Esophagus muscularis mucosa (tissue), 4 donors: ENCODE data around the gene NADSYN1. TPM values are rescaled to one million over a fixed set of nuclear protein-coding genes. Genes with fewer than 3 reads are reported as not detected.

ENCODE experiments used
- DNase-seq: peaks from one replicate; pipeline ENCODE4 v3.0.0-alpha.2; 2017; ENCODE audit errors: extremely low spot score
- H3K27ac ChIP-seq, 4 donors: fragments of 200-600 bp; sonication (generic); replicated peaks in 1 of 4; 1 replicate in 3 of 4; 2 replicates in 1 of 4; pipeline ENCODE4 v1.5.1; 2016 to 2019; ENCODE audit warnings: mild to moderate bottlenecking in 1 of 4
- H3K27me3 ChIP-seq, 4 donors: fragments of 200-600 bp; sonication (generic); one replicate each; pipeline versions ENCODE4 v1.5.1 to v1.6.0; 2016 to 2019
- H3K36me3 ChIP-seq, 4 donors: fragments of 200-600 bp; sonication (generic); one replicate each; pipeline ENCODE4 v1.5.1; 2016 to 2019
- H3K4me1 ChIP-seq, 4 donors: fragments of 200-600 bp; sonication (generic); one replicate each; pipeline ENCODE4 v1.5.1; 2016 to 2019
- H3K4me3 ChIP-seq, 4 donors: fragments of 200-600 bp; sonication (generic); 1 replicate in 2 of 4; 2 replicates in 2 of 4; pipeline ENCODE4 v1.5.1; 2016 to 2019; ENCODE audit warnings: mild to moderate bottlenecking in 4 of 4, moderate library complexity in 1 of 4
- H3K9me3 ChIP-seq, 4 donors: fragments of 200-600 bp; sonication (generic); 1 replicate in 3 of 4; 2 replicates in 1 of 4; pipeline ENCODE4 v1.5.1; 2016 to 2019
- EP300 ChIP-seq: sonication (generic); formaldehyde crosslinking; IDR thresholded peaks from one replicate; pipeline ENCODE4 v1.6.1; 2017; ENCODE audit warnings: antibody characterized with exemption
- POLR2A ChIP-seq: fragments of 450-650 bp; IDR thresholded peaks from one replicate; pipeline ENCODE4 v1.6.1; 2017; ENCODE audit warnings: antibody characterized with exemption, moderate library complexity, mild to moderate bottlenecking, low read depth
- POLR2AphosphoS5 ChIP-seq, 2 donors: sonication (generic); formaldehyde crosslinking; IDR thresholded peaks; one replicate each; pipeline ENCODE4 v1.6.1; 2017; ENCODE audit warnings: antibody characterized with exemption in 2 of 2
- WGBS: methylation state at CpG from one replicate; pipeline ENCODE4 v1.1.5; 2018; 5-methylcytosine and 5-hydroxymethylcytosine counted together
- intact Hi-C: fragments of 100-400 bp; cut with DNase I; formaldehyde crosslinking; loops from one replicate; pipeline ENCODE4 v1.15.1; 2023
- total RNA-seq, 4 donors: library from RNA; depleted of rRNA; stranded (reverse); fragments of >200 nt; gene quantifications; one replicate each; pipeline versions ENCODE4 v1.1.0 to v1.2.1, GENCODE V29; 2016
- TF ChIP-seq, protein P1 (sequence below), 3 experiments: fragments of 200-600 bp in 2 of 3; fragments of 450-650 bp in 1 of 3; sonication (generic) in 2 of 3; IDR thresholded peaks; one replicate each; pipeline ENCODE4 v1.5.1; 2017 to 2019; ENCODE audit warnings: antibody characterized with exemption in 3 of 3, mild to moderate bottlenecking in 2 of 3, moderate library complexity in 1 of 3

NADSYN1 gene
- total RNA-seq: 10 to 100 TPM; 38.4 to 44.4 (median 42.2) TPM

- Histone ChIP-seq H3K27ac (peak within 1 kb of the TSS; percentile 73 to 88 (median 84)), H3K4me3 (peak within 1 kb of the TSS; percentile 72 to 89 (median 80)), H3K9me3 (no peaks in the 10 kb centered on the region), H3K36me3 (peaks cover 13 to 36% (median 34%) of the 10 kb centered on the region in 4 donors), H3K27me3 (no peaks in the 10 kb centered on the region), H3K4me1 (peaks cover 27 to 49% (median 45%) of the 10 kb centered on the region in 4 donors)
- intact Hi-C loops: no loop called here
- DNase-seq: peak; percentile 98
- WGBS: 2% methylated on average over 41 of the region's 61 CpGs
- peak; percentile 50 for TF ChIP-seq POLR2A
- TF ChIP-seq, protein P1, sequence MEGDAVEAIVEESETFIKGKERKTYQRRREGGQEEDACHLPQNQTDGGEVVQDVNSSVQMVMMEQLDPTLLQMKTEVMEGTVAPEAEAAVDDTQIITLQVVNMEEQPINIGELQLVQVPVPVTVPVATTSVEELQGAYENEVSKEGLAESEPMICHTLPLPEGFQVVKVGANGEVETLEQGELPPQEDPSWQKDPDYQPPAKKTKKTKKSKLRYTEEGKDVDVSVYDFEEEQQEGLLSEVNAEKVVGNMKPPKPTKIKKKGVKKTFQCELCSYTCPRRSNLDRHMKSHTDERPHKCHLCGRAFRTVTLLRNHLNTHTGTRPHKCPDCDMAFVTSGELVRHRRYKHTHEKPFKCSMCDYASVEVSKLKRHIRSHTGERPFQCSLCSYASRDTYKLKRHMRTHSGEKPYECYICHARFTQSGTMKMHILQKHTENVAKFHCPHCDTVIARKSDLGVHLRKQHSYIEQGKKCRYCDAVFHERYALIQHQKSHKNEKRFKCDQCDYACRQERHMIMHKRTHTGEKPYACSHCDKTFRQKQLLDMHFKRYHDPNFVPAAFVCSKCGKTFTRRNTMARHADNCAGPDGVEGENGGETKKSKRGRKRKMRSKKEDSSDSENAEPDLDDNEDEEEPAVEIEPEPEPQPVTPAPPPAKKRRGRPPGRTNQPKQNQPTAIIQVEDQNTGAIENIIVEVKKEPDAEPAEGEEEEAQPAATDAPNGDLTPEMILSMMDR (IDR thresholded peaks at IDR 0.05): no peak
- peak; percentile 72 to 91 for TF ChIP-seq POLR2AphosphoS5 (IDR thresholded peaks at IDR 0.05)
These were observed at the start of gene NADSYN1 for GRCh38 chr11:71453037-71453917. Gene NADSYN1, plus strand, starts transcription at chr11:71453203. Its CDS starts 94 bp downstream, at chr11:71453297.

DNA sequence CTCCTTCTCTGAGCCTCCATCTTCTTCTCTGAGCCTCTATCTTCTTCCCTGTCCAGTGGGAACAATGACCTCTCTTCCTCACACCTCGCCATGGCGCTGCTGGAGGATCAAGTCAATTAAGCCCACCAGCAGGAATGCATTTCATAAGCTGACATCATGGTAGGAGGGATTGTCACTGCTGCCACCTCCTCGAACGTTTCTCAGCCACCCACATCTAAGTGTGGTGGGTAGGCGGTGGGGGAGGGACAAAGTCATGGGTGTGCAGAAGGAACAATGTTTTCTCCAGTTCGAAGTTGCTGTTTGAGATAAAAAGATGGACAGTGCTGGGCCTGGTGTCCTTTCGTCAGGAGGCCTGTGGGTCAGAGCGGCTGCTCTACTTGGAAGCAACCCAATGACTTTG, 48.8 kb upstream of the NADSYN1 start:
- H3K4me3 ChIP-seq: no peak overlapping the region
- no peaks in the 10 kb centered on the region for H3K36me3 ChIP-seq
- intact Hi-C loops: no loop called here
- H3K4me1 ChIP-seq: no peaks in the 10 kb centered on the region
- H3K9me3 ChIP-seq: no peaks in the 10 kb centered on the region
- H3K27me3 ChIP-seq: peaks cover 0 to 19% (median 0%) of the 10 kb centered on the region in 4 donors
- 88% methylated on average over 8 of the region's 8 CpGs for WGBS
- TF ChIP-seq POLR2AphosphoS5 (IDR thresholded peaks at IDR 0.05): no peak
- TF ChIP-seq, protein P1 (IDR thresholded peaks at IDR 0.05): no peak
- TF ChIP-seq POLR2A: no peak
- no peak for TF ChIP-seq EP300
- DNase-seq: no peak
- H3K27ac ChIP-seq: no peak overlapping the region

GRCh38 chr11:71406681-71407080, 46.3 kb upstream of the NADSYN1 start:
- Histone ChIP-seq H3K9me3 (no peaks in the 10 kb centered on the region), H3K36me3 (no peaks in the 10 kb centered on the region), H3K27ac (no peak overlapping the region), H3K4me1 (no peaks in the 10 kb centered on the region), H3K27me3 (peaks cover 0 to 11% (median 0%) of the 10 kb centered on the region in 4 donors), H3K4me3 (no peak overlapping the region)
- intact Hi-C loops: no loop called here
- 69% methylated on average over 10 of the region's 10 CpGs for WGBS
- DNase-seq: no peak
- TF ChIP-seq, protein P1 (IDR thresholded peaks at IDR 0.05): no peak
- TF ChIP-seq POLR2A (no peak), POLR2AphosphoS5 (IDR thresholded peaks at IDR 0.05) (no peak), EP300 (no peak)

- Histone ChIP-seq H3K4me1 (no peaks in the 10 kb centered on the region), H3K9me3 (no peaks in the 10 kb centered on the region), H3K4me3 (no peak overlapping the region), H3K36me3 (no peaks in the 10 kb centered on the region), H3K27me3 (peaks cover 0 to 11% (median 0%) of the 10 kb centered on the region in 4 donors), H3K27ac (no peak overlapping the region)
- no peak for DNase-seq
- TF ChIP-seq POLR2AphosphoS5 (IDR thresholded peaks at IDR 0.05) (no peak), POLR2A (no peak), EP300 (no peak)
- TF ChIP-seq, protein P1 (IDR thresholded peaks at IDR 0.05): no peak
- intact Hi-C loops: no loop called here
- 86% methylated on average over 14 of the region's 15 CpGs for WGBS
These were observed 45.6 kb upstream of the NADSYN1 start for GRCh38 chr11:71407356-71407755.
